Measurements from ENCODE around the gene CAMKMT.

CAMKMT gene

GRCh38 chr2:44533508-44533907 is 171.8 kb downstream of the CAMKMT start:
- Histone ChIP-seq H3K9me2 (replicated peaks; ENCODE audit: insufficient read depth, low read length) (no peaks in the 10 kb centered on the region), H3K9me3 (replicated peaks; ENCODE audit: insufficient read depth, low read length) (no peaks in the 10 kb centered on the region)

GRCh38 chr2:44535376-44535775 is 173.6 kb downstream of the CAMKMT start:
- H4K20me1 ChIP-seq (ENCODE audit: insufficient read depth, low read length) = no peaks in the 10 kb centered on the region

More at GRCh38 chr2:44533508-44533907, 171.8 kb downstream of the CAMKMT start:
- H3K27me3 ChIP-seq (replicated peaks; ENCODE audit: insufficient read depth, low read length) = no peaks in the 10 kb centered on the region
- no peak overlapping the region for H3K9ac ChIP-seq (ENCODE audit: low read length)
- H3K4me1 ChIP-seq (ENCODE audit: low read length) = no peaks in the 10 kb centered on the region
- no peak overlapping the region for H3K4me3 ChIP-seq (ENCODE audit: low read length)
- H3K4me2 ChIP-seq (ENCODE audit: low read depth, low read length) = no peak overlapping the region
- no peaks in the 10 kb centered on the region for H3K36me3 ChIP-seq (replicated peaks; ENCODE audit: insufficient read depth, low read length)
- no peaks in the 10 kb centered on the region for H3K79me2 ChIP-seq (ENCODE audit: low read length)
- no peaks in the 10 kb centered on the region for H3F3A ChIP-seq (ENCODE audit: insufficient read depth, low read length)
- no peak overlapping the region for H2AFZ ChIP-seq (ENCODE audit: low read length)
- no peak overlapping the region for H3K27ac ChIP-seq (ENCODE audit: low read length)
- H4K20me1 ChIP-seq (ENCODE audit: insufficient read depth, low read length) = no peaks in the 10 kb centered on the region
- TF ChIP-seq EZH2 (optimal IDR thresholded peaks at IDR 0.05; ENCODE audit: low read depth, low read length) (no peak), CTCF (IDR thresholded peaks at IDR 0.05; ENCODE audit: low read length) (no peak), EZH2phosphoT487 (IDR thresholded peaks at IDR 0.05; ENCODE audit: low read length) (no peak)
- no peak for DNase-seq

GRCh38 chr2:44537264-44537663 is 175.5 kb downstream of the CAMKMT start:
- Histone ChIP-seq H3K4me2 (ENCODE audit: low read depth, low read length) (no peak overlapping the region), H4K20me1 (ENCODE audit: insufficient read depth, low read length) (no peaks in the 10 kb centered on the region), H2AFZ (ENCODE audit: low read length) (no peak overlapping the region), H3K9me3 (replicated peaks; ENCODE audit: insufficient read depth, low read length) (no peaks in the 10 kb centered on the region), H3F3A (ENCODE audit: insufficient read depth, low read length) (no peaks in the 10 kb centered on the region), H3K36me3 (replicated peaks; ENCODE audit: insufficient read depth, low read length) (no peaks in the 10 kb centered on the region), H3K27ac (ENCODE audit: low read length) (no peak overlapping the region), H3K27me3 (replicated peaks; ENCODE audit: insufficient read depth, low read length) (no peaks in the 10 kb centered on the region), H3K9me2 (replicated peaks; ENCODE audit: insufficient read depth, low read length) (no peaks in the 10 kb centered on the region), H3K4me3 (ENCODE audit: low read length) (no peak overlapping the region), H3K79me2 (ENCODE audit: low read length) (no peaks in the 10 kb centered on the region), H3K4me1 (ENCODE audit: low read length) (no peaks in the 10 kb centered on the region), H3K9ac (ENCODE audit: low read length) (no peak overlapping the region)
- TF ChIP-seq EZH2 (optimal IDR thresholded peaks at IDR 0.05; ENCODE audit: low read depth, low read length) (no peak), CTCF (IDR thresholded peaks at IDR 0.05; ENCODE audit: low read length) (no peak), EZH2phosphoT487 (IDR thresholded peaks at IDR 0.05; ENCODE audit: low read length) (no peak)
- DNase-seq = no peak

More at GRCh38 chr2:44535376-44535775, 173.6 kb downstream of the CAMKMT start:
- Histone ChIP-seq H2AFZ (ENCODE audit: low read length) (no peak overlapping the region), H3K4me1 (ENCODE audit: low read length) (no peaks in the 10 kb centered on the region), H3K9me3 (replicated peaks; ENCODE audit: insufficient read depth, low read length) (no peaks in the 10 kb centered on the region), H3K9ac (ENCODE audit: low read length) (no peak overlapping the region), H3F3A (ENCODE audit: insufficient read depth, low read length) (no peaks in the 10 kb centered on the region), H3K79me2 (ENCODE audit: low read length) (no peaks in the 10 kb centered on the region), H3K27ac (ENCODE audit: low read length) (no peak overlapping the region), H3K27me3 (replicated peaks; ENCODE audit: insufficient read depth, low read length) (no peaks in the 10 kb centered on the region), H3K36me3 (replicated peaks; ENCODE audit: insufficient read depth, low read length) (no peaks in the 10 kb centered on the region), H3K4me3 (ENCODE audit: low read length) (no peak overlapping the region), H3K9me2 (replicated peaks; ENCODE audit: insufficient read depth, low read length) (no peaks in the 10 kb centered on the region), H3K4me2 (ENCODE audit: low read depth, low read length) (no peak overlapping the region)
- DNase-seq = no peak
- TF ChIP-seq CTCF (IDR thresholded peaks at IDR 0.05; ENCODE audit: low read length) = no peak
- TF ChIP-seq EZH2phosphoT487 (IDR thresholded peaks at IDR 0.05; ENCODE audit: low read length) = no peak
